ENCODE results near the gene TEAD4. TPM values are rescaled to one million over a fixed set of nuclear protein-coding genes. Genes with fewer than 3 reads are reported as not detected.

TEAD4 gene
- total RNA-seq, 1 experiment from 2014 or later: 39.8 TPM

DNA sequence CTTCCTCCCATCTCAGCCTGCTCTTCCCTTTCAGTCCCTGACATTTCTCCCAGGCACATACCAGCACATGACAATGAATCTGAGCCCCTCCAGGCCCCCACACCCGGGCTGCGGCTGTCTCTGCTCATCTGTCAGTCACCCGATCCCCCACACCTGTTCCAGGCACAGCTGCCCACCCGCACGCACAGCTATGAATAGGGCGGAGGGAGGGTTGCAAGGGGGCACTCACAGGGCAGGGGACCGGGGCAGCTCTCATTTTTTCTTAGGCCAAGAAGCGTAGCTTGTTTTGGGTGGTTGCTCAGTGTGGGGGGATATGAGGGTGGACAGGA is 74.3 kb downstream of the TEAD4 start:
- H3K36me3 ChIP-seq (ENCODE audit: insufficient read depth, low read length, poor library complexity, severe bottlenecking): peaks cover 5% of the 10 kb centered on the region
- DNase-seq (ENCODE audit: low spot score): no peak
- ChIA-PET CTCF (interaction anchor here (1.1 to 1.8 kb wide), 3 partner anchors 155 to 188 kb away, joined by 4 to 7 read pairs (median 6); no protein-coding TSS in a partner anchor), POLR2A (ENCODE audit: low non-redundant PET) (interaction anchor here (1.0 kb wide), 1 partner anchor 49 kb away, joined by 3 read pairs; no protein-coding TSS in a partner anchor)
- H3K9me3 ChIP-seq (ENCODE audit: low read depth, low read length, poor library complexity, severe bottlenecking): no peaks in the 10 kb centered on the region
- BruUV-seq (replicated peaks): no TSS peak
- H3K4me1 ChIP-seq (ENCODE audit: insufficient read depth, low read length, poor library complexity, severe bottlenecking): no peaks in the 10 kb centered on the region
- H3K4me3 ChIP-seq (ENCODE audit: low read depth, low read length, poor library complexity, severe bottlenecking): no peak overlapping the region
- no peak for TF ChIP-seq EZH2 (IDR thresholded peaks at IDR 0.05; ENCODE audit: borderline replicate concordance, low read depth, low read length, poor library complexity, severe bottlenecking)
- TF ChIP-seq, protein P1, sequence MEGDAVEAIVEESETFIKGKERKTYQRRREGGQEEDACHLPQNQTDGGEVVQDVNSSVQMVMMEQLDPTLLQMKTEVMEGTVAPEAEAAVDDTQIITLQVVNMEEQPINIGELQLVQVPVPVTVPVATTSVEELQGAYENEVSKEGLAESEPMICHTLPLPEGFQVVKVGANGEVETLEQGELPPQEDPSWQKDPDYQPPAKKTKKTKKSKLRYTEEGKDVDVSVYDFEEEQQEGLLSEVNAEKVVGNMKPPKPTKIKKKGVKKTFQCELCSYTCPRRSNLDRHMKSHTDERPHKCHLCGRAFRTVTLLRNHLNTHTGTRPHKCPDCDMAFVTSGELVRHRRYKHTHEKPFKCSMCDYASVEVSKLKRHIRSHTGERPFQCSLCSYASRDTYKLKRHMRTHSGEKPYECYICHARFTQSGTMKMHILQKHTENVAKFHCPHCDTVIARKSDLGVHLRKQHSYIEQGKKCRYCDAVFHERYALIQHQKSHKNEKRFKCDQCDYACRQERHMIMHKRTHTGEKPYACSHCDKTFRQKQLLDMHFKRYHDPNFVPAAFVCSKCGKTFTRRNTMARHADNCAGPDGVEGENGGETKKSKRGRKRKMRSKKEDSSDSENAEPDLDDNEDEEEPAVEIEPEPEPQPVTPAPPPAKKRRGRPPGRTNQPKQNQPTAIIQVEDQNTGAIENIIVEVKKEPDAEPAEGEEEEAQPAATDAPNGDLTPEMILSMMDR (conservative IDR thresholded peaks at IDR 0.05; ENCODE audit: low read depth, low read length): no peak
- no peaks in the 10 kb centered on the region for H3K27me3 ChIP-seq (replicated peaks; ENCODE audit: insufficient read depth, low read depth, low read length, poor library complexity)
- H3K27ac ChIP-seq (ENCODE audit: low read depth, low read length, poor library complexity, severe bottlenecking): no peak overlapping the region
- intact Hi-C loops (cut with micrococcal nuclease; ENCODE audit: unreplicated experiment): loop anchor here (5.0 kb wide), 1 partner anchor 146 kb away; no protein-coding TSS in a partner anchor

DNA sequence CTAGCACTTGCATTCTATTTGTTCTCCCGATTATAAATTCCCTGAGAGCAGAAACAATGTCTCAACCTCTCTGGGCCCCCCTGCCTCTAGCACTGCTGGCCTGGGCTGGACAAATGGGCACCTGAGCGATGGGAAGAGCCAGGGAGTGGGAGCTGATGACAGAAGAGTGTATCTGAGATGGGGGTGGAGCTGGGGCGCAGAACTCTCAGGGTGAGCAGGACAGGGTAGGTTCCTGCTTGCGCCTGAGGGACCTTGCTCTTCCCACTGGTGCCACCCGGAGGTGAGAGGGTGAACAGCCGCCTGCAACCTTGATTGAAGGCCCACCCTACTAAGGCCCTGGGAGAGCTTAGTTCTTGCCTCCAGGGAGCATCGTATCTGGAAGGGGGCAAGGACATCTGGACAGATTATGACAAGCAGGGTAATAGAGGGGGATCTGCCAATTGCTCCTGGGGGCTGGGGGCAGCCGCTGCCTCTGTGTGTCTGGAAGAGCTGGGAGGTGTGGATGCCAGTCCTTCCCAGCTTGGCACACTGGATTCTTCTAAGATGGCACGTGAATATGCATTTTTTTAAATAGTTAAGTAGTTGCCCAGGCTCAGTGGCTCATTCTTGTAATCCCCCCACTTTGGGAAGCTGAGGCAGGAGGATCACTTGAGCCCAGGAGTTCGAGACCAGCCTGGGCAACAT is 75.0 kb downstream of the TEAD4 start:
- Histone ChIP-seq H3K27me3 (replicated peaks; ENCODE audit: insufficient read depth, low read depth, low read length, poor library complexity) (no peaks in the 10 kb centered on the region), H3K36me3 (ENCODE audit: insufficient read depth, low read length, poor library complexity, severe bottlenecking) (peaks cover 6% of the 10 kb centered on the region), H3K9me3 (ENCODE audit: low read depth, low read length, poor library complexity, severe bottlenecking) (no peaks in the 10 kb centered on the region), H3K27ac (ENCODE audit: low read depth, low read length, poor library complexity, severe bottlenecking) (no peak overlapping the region), H3K4me3 (ENCODE audit: low read depth, low read length, poor library complexity, severe bottlenecking) (no peak overlapping the region), H3K4me1 (ENCODE audit: insufficient read depth, low read length, poor library complexity, severe bottlenecking) (no peaks in the 10 kb centered on the region)
- CTCF ChIA-PET: interaction anchor here (0.8 to 1.8 kb wide), 4 partner anchors 149 to 189 kb away, joined by 3 to 7 read pairs (median 5); no protein-coding TSS in a partner anchor
- POLR2A ChIA-PET (ENCODE audit: low non-redundant PET): interaction anchor here (1.0 kb wide), 1 partner anchor 48 kb away, joined by 3 read pairs; no protein-coding TSS in a partner anchor
- intact Hi-C loops (cut with micrococcal nuclease; ENCODE audit: unreplicated experiment): loop anchor here (5.0 kb wide), 1 partner anchor 147 kb away; no protein-coding TSS in a partner anchor
- peak; percentile 72 for DNase-seq (ENCODE audit: low spot score)
- TF ChIP-seq EZH2 (IDR thresholded peaks at IDR 0.05; ENCODE audit: borderline replicate concordance, low read depth, low read length, poor library complexity, severe bottlenecking): no peak
- TF ChIP-seq, protein P1 (conservative IDR thresholded peaks at IDR 0.05; ENCODE audit: low read depth, low read length): peak; percentile 75
- no TSS peak for BruUV-seq (replicated peaks)

DNA sequence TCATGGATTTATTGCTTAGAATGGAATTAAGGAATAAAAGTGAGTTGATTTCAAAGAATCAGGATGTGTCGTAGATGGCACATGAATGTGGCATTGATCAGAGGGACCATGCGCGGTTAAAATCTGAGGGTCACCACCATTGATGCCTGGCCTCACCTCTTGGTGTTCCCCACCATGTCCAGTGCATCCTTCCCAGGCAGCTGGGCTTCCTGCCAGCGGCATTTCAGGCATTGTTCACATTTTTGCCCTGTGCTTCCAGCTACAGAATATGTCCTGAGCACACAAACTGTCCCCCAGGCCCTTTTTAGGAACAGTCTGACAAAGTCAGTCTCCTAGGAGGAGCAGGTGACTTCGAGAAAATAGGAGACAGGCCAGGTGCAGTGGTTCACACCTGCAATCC is 76.0 kb downstream of the TEAD4 start:
- no TSS peak for BruUV-seq (replicated peaks)

More for the DNA sequence above, 76.0 kb downstream of the TEAD4 start:
- TF ChIP-seq, protein P1 (conservative IDR thresholded peaks at IDR 0.05; ENCODE audit: low read depth, low read length): no peak
- TF ChIP-seq EZH2 (IDR thresholded peaks at IDR 0.05; ENCODE audit: borderline replicate concordance, low read depth, low read length, poor library complexity, severe bottlenecking): no peak
- ChIA-PET CTCF (interaction anchor here (0.7 kb wide), 1 partner anchor 145 kb away, joined by 3 read pairs; no protein-coding TSS in a partner anchor), POLR2A (ENCODE audit: low non-redundant PET) (no interaction called here)
- no peaks in the 10 kb centered on the region for H3K9me3 ChIP-seq (ENCODE audit: low read depth, low read length, poor library complexity, severe bottlenecking)
- H3K4me3 ChIP-seq (ENCODE audit: low read depth, low read length, poor library complexity, severe bottlenecking): no peak overlapping the region
- no peaks in the 10 kb centered on the region for H3K4me1 ChIP-seq (ENCODE audit: insufficient read depth, low read length, poor library complexity, severe bottlenecking)
- H3K27me3 ChIP-seq (replicated peaks; ENCODE audit: insufficient read depth, low read depth, low read length, poor library complexity): no peaks in the 10 kb centered on the region
- no peak overlapping the region for H3K27ac ChIP-seq (ENCODE audit: low read depth, low read length, poor library complexity, severe bottlenecking)
- intact Hi-C loops (cut with micrococcal nuclease; ENCODE audit: unreplicated experiment): no loop called here
- DNase-seq (ENCODE audit: low spot score): no peak
- H3K36me3 ChIP-seq (ENCODE audit: insufficient read depth, low read length, poor library complexity, severe bottlenecking): peaks cover 6% of the 10 kb centered on the region

Measured in A673 (cell line).